Brain pericyte (primary cell): Measurements from ENCODE around the gene LYPD8.

Source experiments
- DNase-seq: peaks from one replicate; pipeline ENCODE4 v3.0.0-alpha.2; 2012; ENCODE audit warnings: low read depth, low spot score

The LYPD8 gene

DNA sequence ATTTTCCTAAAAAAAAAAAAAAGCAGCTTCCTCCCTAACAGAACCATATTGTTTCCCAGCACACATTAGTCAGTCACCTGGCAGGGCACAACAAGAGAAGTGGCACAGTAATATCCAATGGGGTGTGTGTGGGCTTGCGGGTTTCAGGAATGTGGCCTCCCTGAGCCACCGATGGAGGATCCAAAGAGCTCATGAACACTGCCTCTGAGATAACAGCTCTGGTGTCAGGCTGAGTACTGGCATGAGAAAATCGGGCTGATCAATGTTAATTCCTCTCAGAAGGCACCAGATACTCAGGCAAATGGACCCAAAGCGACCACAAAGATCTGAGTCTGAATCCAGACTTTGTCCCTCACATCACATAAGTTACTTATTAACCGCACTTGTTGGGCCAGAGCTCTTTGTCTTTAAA lies 2.2 kb upstream of the LYPD8 start:
- DNase-seq = no peak

DNA sequence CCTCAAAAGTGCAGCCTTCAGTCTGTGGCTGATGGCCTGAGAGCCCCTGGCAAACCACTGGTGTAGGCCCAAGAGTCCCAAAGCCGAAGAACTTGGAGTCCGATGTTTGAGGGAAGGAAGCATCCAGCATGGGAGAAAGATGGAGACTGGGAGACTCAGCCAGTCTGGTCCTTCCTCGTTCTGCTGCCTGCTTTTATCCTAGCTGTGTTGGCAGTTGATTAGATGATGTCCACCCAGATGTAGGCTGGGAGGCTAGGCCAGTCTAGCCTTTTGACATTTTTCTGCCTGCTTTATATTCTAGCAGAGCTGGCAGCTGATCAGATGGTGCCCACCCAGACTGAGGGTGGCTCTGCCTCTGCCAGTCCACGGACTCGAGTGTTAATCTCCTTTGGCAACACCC lies 1.1 kb upstream of the LYPD8 start:
- no peak for DNase-seq

DNA sequence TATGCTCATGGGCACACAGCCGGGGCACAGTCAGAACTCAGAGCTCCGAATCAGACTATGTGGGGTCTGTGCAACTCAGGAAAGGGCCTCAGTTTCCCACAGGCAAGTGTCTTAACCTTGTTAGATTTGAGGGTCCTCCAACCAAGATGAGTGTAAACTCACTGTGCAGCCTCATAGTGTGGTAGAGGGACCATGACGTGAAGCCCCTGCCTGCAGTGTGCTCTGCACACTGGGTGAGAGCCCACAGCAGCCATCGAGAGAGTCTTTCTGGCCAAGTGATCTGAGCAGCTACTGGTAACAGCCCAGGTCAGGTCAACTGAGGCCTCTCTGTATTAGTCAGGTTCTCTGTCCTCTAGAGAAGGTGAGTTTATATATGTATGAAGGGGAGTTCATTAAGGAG lies 592 bp upstream of the LYPD8 start:
- DNase-seq = no peak

- DNase-seq = no peak
Observed at GRCh38 chr1:248753708-248754280, 1.8 kb downstream of the LYPD8 start.

GRCh38 chr1:248753029-248753594 lies 2.4 kb downstream of the LYPD8 start:
- DNase-seq = no peak

- DNase-seq = no peak
Observed at GRCh38 chr1:248752161-248753028, 3.2 kb downstream of the LYPD8 start.

DNA sequence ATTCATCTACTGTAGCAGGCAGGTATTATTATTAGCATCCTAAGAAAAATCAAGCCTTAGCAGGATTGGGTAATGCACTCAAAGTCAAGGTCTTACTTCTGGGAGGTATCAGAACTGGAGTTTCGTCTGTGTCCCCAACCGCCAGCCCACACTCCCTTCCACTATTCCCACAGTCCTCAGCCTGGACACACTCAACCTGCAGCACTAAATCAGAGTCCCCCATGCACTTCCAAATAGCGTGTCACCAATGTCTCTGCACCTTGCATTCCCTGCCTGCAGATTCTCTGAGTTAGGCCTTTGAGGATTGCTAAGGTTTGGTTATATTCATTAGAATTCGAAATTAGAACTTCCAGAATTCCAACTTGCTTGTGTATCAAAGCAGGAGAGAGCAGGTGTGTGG lies 3.9 kb downstream of the LYPD8 start:
- DNase-seq = no peak

DNA sequence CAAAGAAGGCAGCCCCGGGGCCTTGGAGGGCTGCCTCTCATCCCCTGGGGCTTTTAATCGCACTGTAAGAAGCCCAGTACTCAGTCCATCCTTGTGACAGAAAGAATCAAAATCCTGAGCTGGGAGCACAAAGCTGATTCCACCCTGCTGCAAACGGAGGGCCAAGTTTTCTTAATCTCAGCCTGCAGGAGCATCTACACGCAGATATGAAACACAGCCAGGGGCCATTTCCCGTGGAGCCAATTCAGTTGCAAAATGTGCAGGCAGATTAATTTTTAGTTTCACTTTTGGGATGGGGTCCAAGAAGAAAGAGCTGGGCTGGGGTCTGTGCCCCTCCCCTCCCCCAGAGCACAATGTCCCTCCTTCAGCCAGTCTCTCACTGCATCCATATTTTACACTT lies 4.4 kb downstream of the LYPD8 start:
- DNase-seq = no peak

DNA sequence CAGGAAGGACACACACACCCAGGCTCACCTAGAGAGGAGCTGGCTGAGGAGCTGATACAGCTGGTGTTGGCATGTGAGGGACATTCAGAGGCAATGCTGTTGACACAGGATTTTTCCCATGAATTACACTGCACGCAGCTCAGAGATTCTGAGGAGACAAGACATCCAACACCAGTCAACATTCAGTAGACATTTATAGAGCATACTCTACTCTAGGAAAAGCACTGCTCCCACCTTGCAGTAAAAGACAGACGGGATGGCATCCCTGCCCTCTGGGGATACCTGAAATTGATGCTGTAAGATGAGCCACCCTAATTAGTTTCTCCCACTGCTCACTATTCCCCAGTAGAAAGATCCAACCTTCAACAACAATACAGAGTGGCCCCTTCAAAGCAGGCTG lies 5.1 kb downstream of the LYPD8 start:
- DNase-seq = no peak

- DNase-seq = no peak
Observed at GRCh38 chr1:248748211-248748610, 7.3 kb downstream of the LYPD8 start.

DNA sequence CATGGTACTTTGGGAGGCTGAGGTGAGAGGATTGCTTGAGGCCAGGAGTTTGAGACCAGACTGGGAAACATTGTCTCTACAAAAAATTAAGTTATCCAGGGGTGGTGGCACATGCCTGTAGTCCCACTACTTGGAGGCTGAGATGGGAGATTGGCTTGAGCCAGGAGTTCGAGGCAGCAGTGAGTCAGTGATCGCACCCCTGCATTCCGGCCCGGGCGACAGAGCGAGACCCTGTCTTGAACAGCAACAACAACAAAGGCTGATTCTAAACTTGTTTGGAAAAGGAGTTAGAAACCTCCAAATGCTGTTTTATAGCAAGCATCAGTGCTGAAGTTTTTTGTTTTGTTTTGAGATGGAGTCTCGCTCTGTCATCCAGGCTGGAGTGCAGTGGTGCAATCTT lies 14.7 kb downstream of the LYPD8 start:
- DNase-seq = no peak

DNA sequence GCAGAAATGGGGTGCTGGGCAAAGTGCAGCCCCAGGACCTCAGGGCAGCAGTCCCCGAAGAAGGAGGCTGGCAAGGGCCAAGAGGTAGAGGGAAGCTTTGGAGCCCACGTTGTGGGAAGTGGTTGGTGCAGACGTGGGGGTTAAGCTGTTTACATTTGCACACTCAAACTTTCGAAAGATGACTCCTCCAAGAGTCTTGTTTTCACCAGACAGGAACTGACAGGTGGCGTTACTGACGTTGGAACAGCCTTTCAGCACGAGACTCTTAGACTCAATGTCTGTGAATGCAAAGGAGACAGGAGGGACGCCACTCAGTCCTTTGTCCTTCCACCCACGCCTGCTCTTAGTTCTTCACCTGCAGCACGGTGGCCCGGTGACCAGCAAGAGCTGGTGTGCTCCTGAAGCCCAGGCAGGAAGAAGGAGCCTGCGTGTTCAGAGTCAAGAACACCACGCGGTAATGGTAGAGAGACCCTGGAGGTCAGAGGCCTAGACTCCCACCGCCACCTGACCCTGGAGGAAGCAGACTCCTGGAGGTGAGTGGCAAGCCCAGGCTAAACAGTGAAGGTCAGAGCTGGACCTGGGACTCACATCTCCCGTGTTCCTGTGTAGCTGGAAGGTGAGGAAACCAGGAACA lies 15.9 kb downstream of the LYPD8 start:
- no peak for DNase-seq

DNA sequence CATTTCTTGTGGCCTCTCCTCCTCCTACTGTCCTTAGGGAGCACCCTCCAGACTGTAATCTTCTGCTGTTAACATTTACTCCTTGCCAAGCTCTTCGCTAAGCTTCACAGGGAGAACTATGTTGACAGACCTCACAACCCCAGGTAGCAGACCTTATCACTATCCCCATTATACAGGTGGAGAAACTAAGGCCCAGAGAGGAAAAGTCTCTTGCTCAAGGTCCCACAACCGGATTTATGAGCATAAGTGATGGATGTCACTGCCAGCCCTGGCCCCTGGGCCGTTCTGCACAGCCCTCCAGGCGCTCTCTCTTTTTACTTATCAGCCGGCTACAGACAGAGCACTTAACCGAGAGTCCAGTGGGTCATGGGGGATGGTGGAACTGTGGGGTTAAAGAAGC lies 18.1 kb downstream of the LYPD8 start:
- no peak for DNase-seq

DNA sequence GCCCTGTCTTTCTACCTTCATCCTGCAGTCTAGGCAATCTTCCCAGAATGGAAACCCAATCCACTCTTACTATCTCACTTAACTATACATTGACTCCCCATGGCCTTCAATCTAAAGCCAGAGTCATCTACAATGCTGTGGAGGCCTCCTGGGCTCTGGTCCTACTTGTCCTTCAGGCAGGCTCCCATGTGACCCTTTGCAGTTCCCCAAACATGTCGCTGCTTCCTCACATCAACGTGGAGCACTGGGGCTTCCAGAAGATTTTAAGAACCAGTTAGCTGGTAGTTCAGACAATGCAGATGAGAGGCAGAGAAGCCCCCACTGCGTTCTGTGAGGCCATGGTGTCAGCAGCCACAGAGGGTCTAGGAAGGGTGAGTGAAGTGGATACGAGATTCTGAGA lies 18.6 kb downstream of the LYPD8 start:
- DNase-seq = no peak

DNA sequence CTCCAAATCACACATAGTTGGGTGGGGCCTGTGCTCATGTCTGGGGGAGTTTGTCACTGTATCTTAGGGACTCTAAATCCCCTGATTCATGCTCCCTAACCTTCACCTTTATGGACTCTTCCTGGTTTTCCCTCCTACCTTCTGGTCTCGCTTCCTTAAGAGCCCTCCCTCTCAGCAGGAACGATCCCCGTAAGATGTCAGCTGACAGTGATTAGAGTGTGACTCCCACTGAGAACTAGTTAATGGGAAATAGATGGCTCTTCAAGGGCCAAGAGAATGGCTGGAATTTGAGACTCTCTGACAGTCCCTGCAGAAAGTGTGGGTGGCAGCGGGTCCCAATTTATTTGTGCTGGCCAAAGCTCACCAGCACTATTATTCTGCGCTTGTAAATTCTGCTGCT lies 22.0 kb downstream of the LYPD8 start:
- DNase-seq = no peak

- DNase-seq = no peak
Observed at GRCh38 chr1:248730507-248731335, 24.8 kb downstream of the LYPD8 start.

DNA sequence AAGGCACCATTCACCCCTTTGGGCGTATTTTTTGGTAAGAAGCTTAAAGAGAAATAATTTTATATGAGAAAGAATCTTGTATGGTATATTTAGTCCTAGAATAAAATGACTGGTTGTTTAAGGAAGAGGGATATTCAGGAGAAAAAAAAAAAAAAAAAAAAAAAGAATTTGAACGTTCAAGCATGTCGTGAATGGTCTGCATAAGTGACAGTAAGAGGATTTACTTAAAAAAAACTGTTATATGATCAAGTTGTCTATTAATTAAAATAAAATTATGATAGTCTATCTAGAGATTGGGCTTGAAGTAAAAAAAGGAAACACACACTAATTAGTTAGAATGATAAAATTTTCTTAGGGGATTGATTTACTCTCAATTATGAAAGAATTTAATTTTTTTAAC lies 41.3 kb downstream of the LYPD8 start:
- no peak for DNase-seq

GRCh38 chr1:248710305-248710900 lies 45.2 kb downstream of the LYPD8 start:
- DNase-seq = no peak

- no peak for DNase-seq
Observed at GRCh38 chr1:248704606-248705005, 51.0 kb downstream of the LYPD8 start.

GRCh38 chr1:248703674-248704073 lies 51.9 kb downstream of the LYPD8 start:
- DNase-seq = no peak

GRCh38 chr1:248702714-248703113 lies 52.8 kb downstream of the LYPD8 start, which contains the start of gene OR14I1:
TSS of gene OR14I1 (minus strand) at chr1:248702766.
- no peak for DNase-seq
